BLaER1 treated with 17β-estradiol and CSF1 and Interleukin-3, amounts not matched to agents 10 nM and 100 nM (cell line): ENCODE data around the gene CSNK1D.
"Not testable (repeated sequence)": the region's sequence is repeated elsewhere in the genome, so short reads cannot be mapped to it uniquely, and the experiment has no call there.

Experiments used
- H3K27ac ChIP-seq, 11 experiments: shearing (Covaris generic); formaldehyde crosslinking; 2 replicates each; pipeline ENCODE4 v1.8.1; 2022
- H3K27me3 ChIP-seq, 11 experiments: shearing (Covaris generic); formaldehyde crosslinking; 2 replicates each; pipeline ENCODE4 v1.8.1; 2022
- H3K36me3 ChIP-seq, 11 experiments: shearing (Covaris generic); formaldehyde crosslinking; 2 replicates each; pipeline ENCODE4 v1.8.1; 2022
- H3K4me1 ChIP-seq, 10 experiments: shearing (Covaris generic); formaldehyde crosslinking; 2 replicates each; pipeline ENCODE4 v1.8.1; 2022
- H3K4me2 ChIP-seq, 11 experiments: shearing (Covaris generic); formaldehyde crosslinking; 2 replicates each; pipeline ENCODE4 v1.8.1; 2022
- H3K4me3 ChIP-seq, 10 experiments: shearing (Covaris generic); formaldehyde crosslinking; 2 replicates each; pipeline ENCODE4 v1.8.1; 2022
- H3K9ac ChIP-seq, 11 experiments: shearing (Covaris generic); formaldehyde crosslinking; 2 replicates each; pipeline ENCODE4 v1.8.1; 2022
- H3K9me3 ChIP-seq, 11 experiments: shearing (Covaris generic); formaldehyde crosslinking; replicated peaks in 1 of 11; 2 replicates each; pipeline ENCODE4 v1.8.1; 2022
- H4K20me1 ChIP-seq, 11 experiments: shearing (Covaris generic); formaldehyde crosslinking; 2 replicates each; pipeline ENCODE4 v1.8.1; 2022
- Cebpa-rat ChIP-seq, 11 experiments: shearing (Covaris generic); IDR thresholded peaks; 2 replicates each; pipeline ENCODE4 v1.8.1; 2022

Gene CSNK1D

DNA sequence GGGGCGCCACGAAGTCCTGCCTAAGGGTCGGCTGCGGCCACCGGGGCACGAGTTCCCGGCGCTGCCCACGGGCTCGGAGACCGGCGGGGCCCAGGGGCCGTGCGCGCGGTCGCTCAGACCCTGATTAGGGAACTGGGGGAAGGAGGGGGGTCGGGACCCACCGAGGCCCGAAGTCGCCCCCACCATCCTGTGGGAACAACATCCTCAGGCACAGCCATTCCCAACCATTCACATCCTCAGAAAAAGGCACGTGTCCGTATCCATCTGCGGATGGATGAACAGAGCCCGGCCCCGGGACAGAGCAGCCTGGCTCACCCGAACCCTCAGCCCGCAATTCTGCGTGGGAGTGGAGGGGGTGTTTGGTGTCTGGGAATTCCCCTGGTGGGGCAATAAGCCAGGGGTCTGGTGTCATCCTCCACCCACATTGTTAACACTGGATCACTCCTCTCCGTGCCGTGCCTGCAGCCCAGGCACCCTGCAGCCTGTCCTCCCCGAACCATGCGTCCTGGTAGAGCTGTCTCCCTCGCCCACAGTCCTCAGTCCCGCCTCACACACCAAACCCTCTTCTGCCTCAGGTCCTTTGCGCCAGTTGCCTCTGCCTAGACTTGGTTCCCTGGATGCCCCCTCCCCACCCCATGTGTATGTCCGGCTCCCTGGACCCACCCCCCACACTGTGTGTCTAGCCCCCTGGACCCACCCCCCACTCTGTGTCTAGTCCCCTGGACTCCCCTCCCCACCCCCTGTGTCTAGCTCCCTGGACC is 60.1 kb downstream of the CSNK1D start:
- H3K27me3 ChIP-seq, result peaks cover 0 to 5% (median 0%) of the 10 kb centered on the region in 11 experiments; a peak in 3 of 22 replicates
- H4K20me1 ChIP-seq, result no peaks in the 10 kb centered on the region
- H3K4me2 ChIP-seq, result peak overlapping the region; percentile 96 to 100 (median 99)
- H3K36me3 ChIP-seq, result no peaks in the 10 kb centered on the region
- peak overlapping the region; percentile 79 to 96 (median 86) for H3K4me3 ChIP-seq
- TF ChIP-seq Cebpa-rat (IDR thresholded peaks at IDR 0.05), result peak in 1 of 11 experiments; percentile 34; a peak in 1 of 22 replicates
- peaks cover 45 to 78% (median 64%) of the 10 kb centered on the region in 10 experiments for H3K4me1 ChIP-seq
- H3K9ac ChIP-seq, result peak overlapping the region; percentile 84 to 97 (median 89)
- H3K9me3 ChIP-seq, result no peaks in the 10 kb centered on the region
- peak overlapping the region; percentile 83 to 95 (median 90) for H3K27ac ChIP-seq

DNA sequence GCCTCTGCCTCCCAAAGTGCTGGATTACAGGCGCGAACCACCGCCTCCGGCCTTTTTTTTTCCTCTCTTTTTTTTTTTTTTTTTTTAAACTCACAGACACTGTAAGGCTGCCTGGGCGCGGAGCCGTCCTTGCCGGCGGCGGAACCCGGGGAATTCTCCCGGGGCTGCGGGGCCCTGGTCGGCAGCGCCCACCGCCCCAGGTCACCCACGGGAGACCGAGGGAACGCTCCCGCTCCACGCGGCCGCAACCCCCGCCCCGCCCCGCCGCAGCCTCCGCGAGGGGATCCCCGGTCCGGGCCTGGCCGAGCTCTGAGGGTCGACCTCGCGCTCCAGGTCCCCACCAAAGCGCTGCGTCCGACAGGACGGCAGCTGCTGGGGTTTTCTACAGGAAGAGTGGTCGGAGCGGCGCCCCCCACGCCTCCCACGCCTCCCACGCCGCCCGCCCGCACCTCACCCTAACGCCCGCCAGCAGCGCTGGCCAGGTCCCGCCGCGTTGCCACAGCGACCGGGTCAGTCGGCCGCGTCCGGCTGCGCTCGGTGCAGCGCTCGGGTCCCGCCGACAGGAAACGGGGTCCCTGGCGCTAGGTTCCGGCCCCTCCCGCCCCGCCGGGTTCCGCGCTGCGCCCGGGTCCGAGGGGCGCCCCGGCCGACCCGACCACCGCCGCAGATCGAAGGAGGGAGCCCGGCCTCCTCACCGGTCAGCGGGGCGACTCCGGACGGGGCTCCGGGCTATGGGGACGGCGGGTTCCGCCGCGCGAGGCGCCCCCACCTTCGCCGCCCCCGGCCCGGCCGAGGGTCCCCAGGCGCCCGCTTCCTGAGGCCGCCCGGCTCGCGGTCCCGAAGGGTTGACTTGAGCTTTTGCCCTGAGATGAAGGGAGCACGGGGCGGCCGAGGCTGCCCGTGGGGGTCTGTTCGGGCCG is 60.9 kb downstream of the CSNK1D start, which contains the start of gene CCDC57:
Gene CCDC57, minus strand, starts transcription at position 512 of the 920 bp plus-strand sequence. CDS start 10,898 bp downstream, outside the sequence.
- Histone ChIP-seq H3K4me3 (peak within 1 kb of the TSS; percentile 79 to 96 (median 86)), H3K9ac (peak within 1 kb of the TSS; percentile 84 to 97 (median 89)), H3K9me3 (no peaks in the 10 kb centered on the region), H3K36me3 (peaks cover 0 to 4% (median 0%) of the 10 kb centered on the region in 11 experiments; a peak in 4 of 22 replicates), H3K4me1 (peaks cover 45 to 69% (median 56%) of the 10 kb centered on the region in 10 experiments), H3K27ac (peak within 1 kb of the TSS; percentile 83 to 95 (median 90)), H4K20me1 (no peaks in the 10 kb centered on the region), H3K27me3 (peaks cover 0 to 5% (median 0%) of the 10 kb centered on the region in 11 experiments; a peak in 3 of 22 replicates), H3K4me2 (peak within 1 kb of the TSS; percentile 96 to 100 (median 99))
- TF ChIP-seq Cebpa-rat (IDR thresholded peaks at IDR 0.05), result no peak

DNA sequence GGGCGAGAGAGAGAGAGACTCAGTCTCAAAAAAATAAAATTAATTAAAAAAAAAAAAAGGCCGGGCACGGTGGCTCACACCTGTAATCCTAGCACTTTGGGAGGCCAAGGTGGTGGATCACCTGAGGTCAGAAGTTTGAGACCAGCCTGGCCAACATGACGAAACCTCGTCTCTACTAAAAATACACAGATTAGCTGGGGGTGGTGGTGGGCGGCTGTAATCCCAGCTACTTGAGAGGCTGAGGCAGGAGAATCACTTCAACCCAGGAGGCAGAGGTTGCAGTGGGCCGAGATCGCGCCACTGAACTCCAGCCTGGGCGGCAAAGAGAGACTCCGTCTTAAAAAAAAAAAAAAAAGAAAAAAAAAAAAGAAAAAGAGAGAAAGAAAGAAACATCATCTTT is 62.8 kb downstream of the CSNK1D start:
- H4K20me1 ChIP-seq, H3K27ac ChIP-seq, H3K27me3 ChIP-seq, H3K9me3 ChIP-seq, H3K4me3 ChIP-seq, H3K9ac ChIP-seq: not testable (repeated sequence)
- H3K36me3 ChIP-seq, result peaks cover 0 to 12% (median 4%) of the 10 kb centered on the region in 11 experiments; a peak in 5 of 22 replicates
- peak overlapping the region in 2 of 11 experiments; percentile 96 to 99; a peak in 4 of 22 replicates for H3K4me2 ChIP-seq
- H3K4me1 ChIP-seq, result peaks cover 37 to 61% (median 47%) of the 10 kb centered on the region in 10 experiments

DNA sequence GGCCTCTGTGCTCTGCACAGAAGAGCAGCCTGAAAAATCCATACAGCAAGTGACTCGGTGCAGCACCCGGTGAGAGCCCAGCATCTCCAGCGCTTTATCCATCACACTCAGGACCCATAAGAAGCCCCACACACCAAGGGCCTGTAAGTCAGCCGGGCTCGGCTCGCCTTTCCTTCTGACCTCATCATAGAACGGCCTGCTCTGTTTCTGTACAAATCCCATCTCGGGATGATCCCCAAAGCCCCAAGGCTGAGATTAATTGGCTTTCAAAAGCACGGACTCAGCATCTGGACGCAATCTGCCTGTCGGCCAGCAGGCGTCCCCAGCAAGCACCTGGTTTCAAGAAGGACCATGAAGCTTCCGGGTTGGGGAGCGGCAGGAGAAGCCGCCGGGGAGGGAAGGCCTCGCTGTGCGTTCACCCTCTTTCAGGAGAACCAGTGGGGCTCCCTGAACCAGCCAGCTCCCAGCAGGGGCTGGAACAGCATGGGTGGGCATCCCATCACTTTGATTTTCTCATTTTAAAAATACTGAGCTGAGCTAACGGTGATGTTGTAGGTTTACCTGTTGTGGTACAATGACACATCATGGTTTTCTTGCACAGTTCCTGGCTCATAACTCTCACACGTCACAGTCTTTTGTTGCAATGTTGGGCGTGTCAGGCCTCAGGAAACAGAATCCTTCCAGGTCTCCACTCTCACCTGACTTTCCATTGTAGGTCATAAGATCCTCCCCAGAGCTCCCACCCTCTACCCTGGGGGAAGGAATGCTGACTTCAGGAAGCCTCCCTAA is 67.6 kb downstream of the CSNK1D start:
- H3K9ac ChIP-seq, result peak overlapping the region in 10 of 11 experiments; percentile 20 to 71 (median 54); a peak in 15 of 22 replicates
- H4K20me1 ChIP-seq, result peaks cover 0 to 14% (median 0%) of the 10 kb centered on the region in 11 experiments; a peak in 2 of 22 replicates
- peaks cover 0 to 12% (median 4%) of the 10 kb centered on the region in 11 experiments; a peak in 5 of 22 replicates for H3K36me3 ChIP-seq
- no peak overlapping the region; a peak in 2 of 20 replicates for H3K4me3 ChIP-seq
- H3K27ac ChIP-seq, result peak overlapping the region in 10 of 11 experiments; percentile 46 to 72 (median 61); a peak in 21 of 22 replicates
- peaks cover 25 to 54% (median 34%) of the 10 kb centered on the region in 10 experiments for H3K4me1 ChIP-seq
- peak overlapping the region; percentile 57 to 80 (median 70) for H3K4me2 ChIP-seq
- no peaks in the 10 kb centered on the region for H3K9me3 ChIP-seq
- no peaks in the 10 kb centered on the region for H3K27me3 ChIP-seq
- TF ChIP-seq Cebpa-rat (IDR thresholded peaks at IDR 0.05), result no peak

DNA sequence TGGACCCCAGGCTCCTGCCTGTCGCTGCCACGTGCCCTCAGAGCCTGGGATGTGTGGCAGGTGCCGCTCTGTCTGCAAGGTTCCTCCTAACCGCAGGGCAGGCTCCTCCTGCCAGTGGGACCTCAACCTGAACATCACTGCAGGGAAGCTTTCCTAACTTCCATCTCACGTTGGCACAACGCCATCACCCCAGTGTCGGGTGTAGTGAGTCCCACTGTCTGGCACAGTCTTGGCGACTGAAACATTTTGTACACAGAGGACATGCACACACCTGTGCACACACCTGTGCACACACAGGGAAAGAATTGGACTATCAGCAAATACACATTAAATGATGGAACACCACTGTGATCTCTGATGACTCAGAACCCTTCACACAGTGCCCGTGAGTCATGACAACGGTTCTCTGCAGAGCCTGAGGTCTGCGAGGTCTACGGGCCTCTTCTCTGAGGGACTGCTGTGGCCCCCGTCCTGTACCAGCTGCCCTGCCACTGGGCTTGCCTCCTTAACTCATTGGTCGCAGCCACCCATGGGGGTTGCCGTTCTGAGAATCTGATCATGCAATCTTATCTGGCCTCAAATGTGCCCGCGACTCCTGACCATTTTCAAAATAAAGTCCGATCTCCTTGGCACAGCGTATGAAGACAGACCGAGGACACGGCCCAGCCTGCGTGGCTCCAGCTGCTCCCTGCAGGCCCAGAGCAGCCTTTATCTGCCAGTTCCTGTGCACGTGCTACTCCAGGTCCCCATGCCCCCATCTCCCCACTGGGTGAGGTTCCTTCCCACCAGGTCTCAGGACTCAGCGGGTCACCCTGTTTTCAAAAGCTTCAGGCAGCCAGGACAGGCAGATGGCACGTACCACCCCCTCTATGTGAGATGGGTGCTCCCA is 68.4 kb downstream of the CSNK1D start:
- Histone ChIP-seq H3K36me3 (peaks cover 0 to 12% (median 4%) of the 10 kb centered on the region in 11 experiments; a peak in 5 of 22 replicates), H3K4me2 (peak overlapping the region; percentile 57 to 80 (median 70); a peak in 18 of 22 replicates), H3K4me3 (no peak overlapping the region), H3K4me1 (peaks cover 32 to 53% (median 39%) of the 10 kb centered on the region in 10 experiments), H4K20me1 (peaks cover 0 to 14% (median 0%) of the 10 kb centered on the region in 11 experiments; a peak in 3 of 22 replicates), H3K9ac (peak overlapping the region in 3 of 11 experiments; percentile 21 to 63 (median 62); a peak in 3 of 22 replicates), H3K27me3 (no peaks in the 10 kb centered on the region), H3K27ac (no peak overlapping the region), H3K9me3 (no peaks in the 10 kb centered on the region)
- TF ChIP-seq Cebpa-rat (IDR thresholded peaks at IDR 0.05), result no peak

DNA sequence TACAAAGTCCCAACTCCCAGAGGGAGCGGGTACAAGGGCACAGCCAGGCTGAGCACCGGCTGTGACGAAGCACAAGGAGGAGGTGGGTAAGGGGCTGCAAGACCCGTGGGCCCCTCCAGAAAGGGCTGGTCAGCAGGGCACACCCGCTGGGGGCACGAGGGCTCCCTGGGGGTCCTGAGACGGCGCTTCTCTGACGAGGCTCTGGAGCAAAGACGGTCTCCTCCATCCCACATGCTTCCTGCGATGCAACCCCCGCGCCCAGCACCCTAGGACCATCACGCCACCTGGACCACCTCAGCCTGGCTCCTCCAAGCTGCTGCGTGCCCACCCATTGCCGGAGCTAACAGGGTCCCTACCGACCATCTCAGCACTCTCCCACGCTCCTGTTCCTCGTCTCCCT is 69.6 kb downstream of the CSNK1D start:
- Histone ChIP-seq H3K27ac (no peak overlapping the region), H3K36me3 (peaks cover 0 to 17% (median 4%) of the 10 kb centered on the region in 11 experiments; a peak in 6 of 22 replicates), H3K4me3 (no peak overlapping the region), H4K20me1 (peaks cover 0 to 14% (median 0%) of the 10 kb centered on the region in 11 experiments; a peak in 3 of 22 replicates), H3K9ac (no peak overlapping the region), H3K4me1 (peaks cover 38 to 56% (median 47%) of the 10 kb centered on the region in 10 experiments), H3K4me2 (peak overlapping the region in 2 of 11 experiments; percentile 8 to 40; a peak in 1 of 22 replicates), H3K27me3 (no peaks in the 10 kb centered on the region), H3K9me3 (no peaks in the 10 kb centered on the region)
- TF ChIP-seq Cebpa-rat (IDR thresholded peaks at IDR 0.05), result no peak

DNA sequence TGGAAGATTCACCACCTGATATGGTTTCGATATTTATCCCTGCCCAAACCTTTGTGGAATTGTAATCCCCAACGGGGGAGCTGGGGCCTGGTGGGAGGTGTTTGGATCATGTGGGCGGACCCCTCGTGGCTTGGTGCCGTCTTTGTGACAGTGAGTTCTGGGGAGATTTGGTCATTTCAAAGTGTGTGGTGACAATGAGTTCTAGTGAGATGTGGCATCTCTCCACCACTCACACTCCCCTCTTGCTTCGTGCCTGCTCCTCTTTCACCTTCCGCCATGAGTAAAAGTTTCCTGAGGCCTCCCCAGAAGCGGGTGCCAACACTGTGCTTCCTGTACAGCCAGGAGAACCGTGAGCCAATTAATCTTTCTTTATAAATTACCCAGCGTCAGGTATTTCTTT is 70.5 kb downstream of the CSNK1D start:
- Histone ChIP-seq H4K20me1 (peaks cover 0 to 14% (median 0%) of the 10 kb centered on the region in 11 experiments; a peak in 3 of 22 replicates), H3K27me3 (no peaks in the 10 kb centered on the region), H3K4me2 (no peak overlapping the region), H3K4me3 (no peak overlapping the region), H3K9me3 (no peaks in the 10 kb centered on the region), H3K36me3 (peaks cover 0 to 23% (median 5%) of the 10 kb centered on the region in 11 experiments; a peak in 13 of 22 replicates), H3K27ac (no peak overlapping the region), H3K4me1 (peaks cover 38 to 57% (median 47%) of the 10 kb centered on the region in 10 experiments), H3K9ac (no peak overlapping the region)
- no peak for TF ChIP-seq Cebpa-rat (IDR thresholded peaks at IDR 0.05)
